Measurements from ENCODE around the gene GNAZ.

DNA sequence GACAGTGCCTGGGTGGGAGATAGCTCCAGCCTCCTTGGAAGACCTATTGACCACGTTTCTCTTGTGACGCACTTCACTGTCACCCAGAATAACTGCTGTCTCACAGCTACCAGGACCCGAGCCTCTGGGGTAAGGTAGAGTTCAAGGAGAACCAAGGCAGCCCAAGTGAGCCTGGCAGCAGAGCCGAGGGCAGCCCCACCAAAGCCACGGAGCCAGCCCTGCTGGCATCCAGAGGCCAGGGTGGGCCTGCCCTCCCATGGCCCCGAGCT lies 38.7 kb downstream of the GNAZ start:
- TF ChIP-seq, protein P1, sequence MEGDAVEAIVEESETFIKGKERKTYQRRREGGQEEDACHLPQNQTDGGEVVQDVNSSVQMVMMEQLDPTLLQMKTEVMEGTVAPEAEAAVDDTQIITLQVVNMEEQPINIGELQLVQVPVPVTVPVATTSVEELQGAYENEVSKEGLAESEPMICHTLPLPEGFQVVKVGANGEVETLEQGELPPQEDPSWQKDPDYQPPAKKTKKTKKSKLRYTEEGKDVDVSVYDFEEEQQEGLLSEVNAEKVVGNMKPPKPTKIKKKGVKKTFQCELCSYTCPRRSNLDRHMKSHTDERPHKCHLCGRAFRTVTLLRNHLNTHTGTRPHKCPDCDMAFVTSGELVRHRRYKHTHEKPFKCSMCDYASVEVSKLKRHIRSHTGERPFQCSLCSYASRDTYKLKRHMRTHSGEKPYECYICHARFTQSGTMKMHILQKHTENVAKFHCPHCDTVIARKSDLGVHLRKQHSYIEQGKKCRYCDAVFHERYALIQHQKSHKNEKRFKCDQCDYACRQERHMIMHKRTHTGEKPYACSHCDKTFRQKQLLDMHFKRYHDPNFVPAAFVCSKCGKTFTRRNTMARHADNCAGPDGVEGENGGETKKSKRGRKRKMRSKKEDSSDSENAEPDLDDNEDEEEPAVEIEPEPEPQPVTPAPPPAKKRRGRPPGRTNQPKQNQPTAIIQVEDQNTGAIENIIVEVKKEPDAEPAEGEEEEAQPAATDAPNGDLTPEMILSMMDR (IDR thresholded peaks at IDR 0.05), result no peak
- TF ChIP-seq POLR2AphosphoS5 (IDR thresholded peaks at IDR 0.05) (no peak), POLR2A (IDR thresholded peaks at IDR 0.05) (no peak), EP300 (IDR thresholded peaks at IDR 0.05) (no peak)

Data from gastroesophageal sphincter (tissue), 3 donors.